Fibroblast of skin of scalp (primary cell): ENCODE data around the gene SIRT1.
"Not testable (repeated sequence)": the region's sequence is repeated elsewhere in the genome, so short reads cannot be mapped to it uniquely, and the experiment has no call there.

Source experiments
- DNase-seq: peaks from one replicate; pipeline ENCODE4 v3.0.0-alpha.2; 2013

SIRT1 gene

DNA sequence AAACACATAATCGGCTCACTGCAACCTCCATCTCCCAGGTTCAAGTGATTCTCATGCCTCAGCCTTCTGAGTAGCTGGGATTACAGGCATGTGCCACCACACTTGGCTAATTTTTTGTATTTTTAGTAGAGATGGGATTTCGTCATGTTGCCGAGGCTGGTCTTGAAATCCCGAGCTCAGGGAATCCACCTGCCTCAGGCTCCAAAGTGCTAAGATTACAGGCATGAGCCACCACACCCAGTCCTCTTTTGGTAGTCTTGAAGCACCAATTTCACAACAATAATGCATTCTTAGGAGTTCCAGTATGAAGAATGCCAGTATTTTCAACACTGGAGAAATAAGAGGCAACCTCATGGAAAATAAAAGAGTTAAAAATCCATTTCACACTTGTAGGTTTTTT is 81.6 kb downstream of the SIRT1 start:
- DNase-seq, result not testable (repeated sequence)
